SK-N-MC (cell line): Measurements from ENCODE around the gene YDJC.

Experiments
- EZH2 ChIP-seq: fragments of 200-600 bp; sonication (generic); IDR thresholded peaks from one replicate; pipeline ENCODE4 v1.6.1; 2017; ENCODE audit warnings: antibody characterized with exemption
- FOXP2 ChIP-seq: optimal IDR thresholded peaks from 2 replicates; pipeline ENCODE3; 2011; ENCODE audit warnings: mild to moderate bottlenecking, moderate library complexity; ENCODE audit not compliant: insufficient read depth; ENCODE audit errors: extremely low read length, control extremely low read depth
- POLR2AphosphoS5 ChIP-seq: IDR thresholded peaks from 2 replicates; pipeline ENCODE4 v1.6.1; 2012; ENCODE audit warnings: mild to moderate bottlenecking, low read depth, low read length, borderline replicate concordance

DNA sequence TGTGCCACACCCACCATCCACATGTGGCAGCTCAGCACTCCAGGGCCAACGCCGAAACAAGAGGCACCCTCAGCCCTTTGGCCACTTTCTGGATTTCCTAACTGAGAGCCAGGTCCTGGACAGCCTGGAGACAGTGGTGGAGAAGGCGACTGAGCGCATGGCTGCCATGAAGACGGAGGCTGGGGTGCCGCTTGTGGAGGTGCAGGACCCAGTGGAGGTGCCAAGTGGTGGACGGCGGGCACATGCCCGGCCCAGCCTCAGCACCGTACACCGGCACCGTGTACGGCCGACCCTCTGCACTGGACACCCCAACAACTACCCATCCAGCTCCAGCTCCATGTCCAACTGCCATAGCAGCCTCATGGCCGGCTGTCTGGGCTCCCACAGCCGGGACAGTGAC, 4.3 kb upstream of the YDJC start:
- no peak for TF ChIP-seq POLR2AphosphoS5
- no peak for TF ChIP-seq EZH2
- TF ChIP-seq FOXP2, result no peak
